CD8-positive, alpha-beta memory T cell (primary cell): Measurements from ENCODE around the gene FGB. TPM values are rescaled to one million over a fixed set of nuclear protein-coding genes. Genes with fewer than 3 reads are reported as not detected.
A peak's percentile ranks its signal among the peaks of the same experiment; 100 is the strongest.

ENCODE experiments used
- CTCF ChIA-PET: fragments of 350-600 bp; sonication (Branson Sonifier 250); formaldehyde crosslinking; loops from one replicate; lab custom pipeline; 2021; ENCODE audit warnings: antibody characterized with exemption; lab: Charles Lee
- POLR2A ChIA-PET: fragments of 350-600 bp; sonication (Branson Sonifier 250); formaldehyde crosslinking; loops from one replicate; lab custom pipeline; 2021; ENCODE audit warnings: antibody characterized with exemption; lab: Charles Lee
- DNase-seq, 5 donors: peaks; one replicate each; pipeline versions ENCODE4 v3.0.0 to v3.0.0-alpha.2; 2020 to 2022; ENCODE audit warnings: mixed read lengths in 1 of 5
- H3K27ac ChIP-seq: one replicate; pipeline ENCODE4 v1.7.0; 2013; ENCODE audit warnings: low read depth, mild to moderate bottlenecking, low read length, moderate library complexity
- H3K27me3 ChIP-seq: 2 replicates; pipeline ENCODE4 v1.7.0; 2013; ENCODE audit warnings: low read length, mild to moderate bottlenecking; ENCODE audit not compliant: insufficient read depth, poor library complexity, severe bottlenecking
- H3K36me3 ChIP-seq: 2 replicates; pipeline ENCODE4 v1.7.0; 2013; ENCODE audit warnings: mild to moderate bottlenecking, low read length, moderate library complexity; ENCODE audit not compliant: insufficient read depth
- H3K4me1 ChIP-seq: 2 replicates; pipeline ENCODE4 v1.7.0; 2013; ENCODE audit warnings: mild to moderate bottlenecking, low read length, moderate library complexity; ENCODE audit not compliant: insufficient read depth
- H3K4me3 ChIP-seq: 2 replicates; pipeline ENCODE4 v1.7.0; 2013; ENCODE audit warnings: mild to moderate bottlenecking, low read length
- H3K9me3 ChIP-seq: 2 replicates; pipeline ENCODE4 v1.7.0; 2013; ENCODE audit warnings: mild to moderate bottlenecking, low read length
- H3K27ac Mint-ChIP-seq, 8 donors: one replicate each; pipeline ENCODE4 v1.8.0; 2020 to 2021; ENCODE audit warnings: mixed read lengths in 8 of 8, mild to moderate bottlenecking in 6 of 8, inconsistent platforms in 3 of 8, moderate library complexity in 3 of 8
- H3K27me3 Mint-ChIP-seq, 2 donors: one replicate each; pipeline ENCODE4 v1.8.0; 2020 to 2021; ENCODE audit warnings: mixed read lengths in 2 of 2, mild to moderate bottlenecking in 1 of 2, moderate library complexity in 1 of 2
- H3K36me3 Mint-ChIP-seq, 3 donors: one replicate each; pipeline ENCODE4 v1.8.0; 2020 to 2021; ENCODE audit warnings: mixed read lengths in 3 of 3, inconsistent platforms in 1 of 3, mild to moderate bottlenecking in 1 of 3
- H3K4me1 Mint-ChIP-seq, 3 donors: one replicate each; pipeline ENCODE4 v1.8.0; 2020 to 2021; ENCODE audit warnings: mixed read lengths in 3 of 3, inconsistent platforms in 1 of 3, mild to moderate bottlenecking in 1 of 3
- H3K4me3 Mint-ChIP-seq, 7 donors: one replicate each; pipeline ENCODE4 v1.8.0; 2020 to 2021; ENCODE audit warnings: mixed read lengths in 7 of 7, mild to moderate bottlenecking in 6 of 7, moderate library complexity in 4 of 7, inconsistent platforms in 2 of 7
- H3K9me3 Mint-ChIP-seq, 5 donors: one replicate each; pipeline ENCODE4 v1.8.0; 2020 to 2022; ENCODE audit warnings: mixed read lengths in 5 of 5, mild to moderate bottlenecking in 3 of 5, moderate library complexity in 2 of 5, inconsistent platforms in 1 of 5
- polyA plus RNA-seq: library from polyadenylated mRNA; unstranded; fragments of 300-500 nt; fragmentation: Illumina TruSeq; gene quantifications from one replicate; pipeline ENCODE4 v1.2.3, GENCODE V29; 2021
- total RNA-seq, 2 experiments: library from RNA; stranded (reverse); gene quantifications; one replicate each; pipeline ENCODE4 v1.2.3, GENCODE V29; 2021

FGB gene
- total and polyA plus RNA-seq, 3 experiments from 2014 or later, result not detected

DNA sequence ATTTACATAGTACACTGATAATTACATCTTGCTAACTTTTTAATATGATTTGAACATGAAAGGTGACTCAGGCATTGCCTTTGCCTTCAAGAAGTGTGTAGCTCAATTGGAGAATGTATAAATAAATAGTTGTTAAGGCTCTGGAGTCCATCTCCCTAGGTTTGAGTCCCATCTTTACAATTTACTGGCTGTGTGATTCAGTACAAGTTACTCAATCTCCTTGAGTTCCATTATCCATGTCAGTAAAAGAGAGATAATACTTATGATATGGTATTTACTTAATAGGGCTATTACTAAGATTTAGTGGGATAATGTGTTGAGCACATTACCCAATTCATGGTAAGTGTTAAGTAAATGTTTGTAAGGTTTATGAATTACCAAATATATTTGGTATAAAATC, 51.5 kb downstream of the FGB start:
- no peaks in the 10 kb centered on the region for H3K4me1 ChIP-seq
- peaks cover 0 to 3% (median 2%) of the 10 kb centered on the region in 3 donors for H3K4me1 Mint-ChIP-seq
- no peaks in the 10 kb centered on the region for H3K36me3 Mint-ChIP-seq
- no peak overlapping the region for H3K27ac ChIP-seq
- no peak for DNase-seq
- H3K27ac Mint-ChIP-seq, result no peak overlapping the region
- ChIA-PET CTCF (interaction anchor here (1.0 kb wide), 1 partner anchor 11 kb away, joined by 3 read pairs; no protein-coding TSS in a partner anchor), POLR2A (no interaction called here)
- no peak overlapping the region for H3K4me3 Mint-ChIP-seq
- no peaks in the 10 kb centered on the region for H3K9me3 Mint-ChIP-seq
- H3K36me3 ChIP-seq, result no peaks in the 10 kb centered on the region
- H3K4me3 ChIP-seq, result no peak overlapping the region
- peaks cover 3 to 9% of the 10 kb centered on the region in 2 donors for H3K27me3 Mint-ChIP-seq
- H3K9me3 ChIP-seq, result no peaks in the 10 kb centered on the region
- H3K27me3 ChIP-seq, result peaks cover 2% of the 10 kb centered on the region

DNA sequence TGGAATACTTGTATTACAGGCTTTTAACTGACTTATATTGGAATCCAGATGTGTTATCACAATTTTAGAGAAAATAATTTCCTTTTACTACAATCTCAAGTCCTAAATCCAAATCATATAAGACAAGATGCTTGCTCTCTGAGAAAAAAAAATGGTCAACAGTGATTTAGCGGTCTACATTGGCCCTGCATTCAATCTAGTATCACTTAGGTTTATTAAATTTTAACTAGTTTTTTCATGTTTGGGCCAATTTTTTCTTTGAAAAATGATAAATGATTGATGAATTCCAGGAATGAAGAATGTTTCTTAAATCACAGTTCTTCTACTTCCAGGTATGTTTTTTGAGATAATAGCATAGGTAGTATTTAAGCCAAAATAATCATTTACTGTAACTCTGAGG, 52.4 kb downstream of the FGB start:
- ChIA-PET POLR2A (no interaction called here), CTCF (interaction anchor here (1.0 kb wide), 1 partner anchor 10 kb away, joined by 3 read pairs; no protein-coding TSS in a partner anchor)
- H3K4me3 Mint-ChIP-seq, result no peak overlapping the region
- Histone ChIP-seq H3K4me3 (no peak overlapping the region), H3K27me3 (no peaks in the 10 kb centered on the region), H3K27ac (no peak overlapping the region), H3K4me1 (no peaks in the 10 kb centered on the region), H3K36me3 (no peaks in the 10 kb centered on the region), H3K9me3 (no peaks in the 10 kb centered on the region)
- H3K4me1 Mint-ChIP-seq, result peaks cover 0 to 3% (median 2%) of the 10 kb centered on the region in 3 donors
- no peak overlapping the region for H3K27ac Mint-ChIP-seq
- DNase-seq, result no peak
- H3K9me3 Mint-ChIP-seq, result no peaks in the 10 kb centered on the region
- no peaks in the 10 kb centered on the region for H3K36me3 Mint-ChIP-seq
- H3K27me3 Mint-ChIP-seq, result peaks cover 3 to 8% of the 10 kb centered on the region in 2 donors

DNA sequence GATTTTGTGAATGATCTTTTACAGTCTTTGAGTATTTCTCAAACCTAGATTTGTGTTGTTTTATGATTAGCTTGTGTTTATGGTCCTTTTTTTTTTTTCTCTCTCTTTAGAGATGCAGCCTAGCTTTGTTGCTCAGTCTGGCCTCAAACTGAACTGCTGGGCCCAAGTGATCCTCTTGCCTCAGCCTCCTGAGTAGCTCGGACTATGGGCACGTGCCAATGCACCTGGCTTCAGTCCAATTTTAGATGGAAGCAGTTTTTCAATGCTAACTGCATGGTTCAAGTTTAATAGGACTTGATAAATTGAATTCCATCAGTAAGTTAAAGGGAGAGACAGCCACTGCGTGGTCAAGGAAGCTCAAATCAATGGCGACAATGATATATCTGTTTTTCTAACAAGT, 53.5 kb downstream of the FGB start:
- Mint-ChIP-seq H3K36me3 (no peaks in the 10 kb centered on the region), H3K27ac (no peak overlapping the region), H3K9me3 (no peaks in the 10 kb centered on the region), H3K4me1 (peaks cover 0 to 3% (median 2%) of the 10 kb centered on the region in 3 donors), H3K27me3 (peaks cover 3 to 4% of the 10 kb centered on the region in 2 donors), H3K4me3 (no peak overlapping the region)
- no peak overlapping the region for H3K27ac ChIP-seq
- H3K36me3 ChIP-seq, result no peaks in the 10 kb centered on the region
- no peak for DNase-seq
- POLR2A ChIA-PET, result no interaction called here
- no peak overlapping the region for H3K4me3 ChIP-seq
- no peaks in the 10 kb centered on the region for H3K9me3 ChIP-seq
- no peaks in the 10 kb centered on the region for H3K4me1 ChIP-seq
- CTCF ChIA-PET, result no interaction called here
- no peaks in the 10 kb centered on the region for H3K27me3 ChIP-seq

DNA sequence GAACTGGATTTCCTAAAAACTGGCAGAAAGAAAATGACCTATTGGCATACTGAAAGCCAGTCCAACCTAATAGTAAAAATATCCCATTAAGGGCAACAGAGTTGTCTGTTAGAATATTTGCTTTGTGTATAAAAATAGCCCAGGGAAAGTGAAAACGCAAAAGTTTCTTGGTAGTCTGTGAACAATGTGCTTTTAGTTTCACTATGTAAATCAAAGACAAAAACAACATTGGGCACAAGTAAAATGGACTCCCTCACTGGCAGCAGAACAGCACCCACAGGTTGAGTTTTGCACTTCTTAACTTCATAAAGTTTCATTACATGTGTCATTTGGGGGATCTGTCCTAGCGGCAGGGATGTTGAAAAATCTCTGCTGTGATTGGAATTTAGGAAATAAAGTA, 53.9 kb downstream of the FGB start:
- H3K9me3 ChIP-seq, result no peaks in the 10 kb centered on the region
- H3K27ac Mint-ChIP-seq, result no peak overlapping the region

DNA sequence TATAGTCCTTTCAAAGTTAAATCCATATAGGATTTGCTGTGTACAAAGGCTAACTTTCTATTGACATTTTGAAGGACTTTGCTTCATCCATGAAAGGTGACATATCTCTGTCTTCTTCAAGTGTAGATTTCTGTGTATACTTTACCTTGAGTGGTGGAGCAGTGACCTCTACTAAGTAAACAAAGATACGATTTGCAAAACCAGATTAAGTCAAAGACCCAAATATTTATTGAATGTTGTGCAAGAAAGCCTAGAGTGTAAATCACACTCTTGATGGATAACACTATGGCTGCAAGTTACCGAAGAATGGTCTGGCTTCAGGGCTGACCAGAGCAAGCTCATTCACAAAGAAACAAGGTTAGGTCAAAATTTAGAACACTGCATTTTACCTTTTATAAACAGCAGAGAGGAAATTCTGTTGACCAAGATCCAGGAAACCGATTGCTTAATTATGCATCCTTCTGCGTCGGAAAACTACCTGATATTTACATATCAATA, 55.1 kb downstream of the FGB start:
- no peaks in the 10 kb centered on the region for H3K9me3 ChIP-seq
- Mint-ChIP-seq H3K27ac (no peak overlapping the region), H3K4me3 (no peak overlapping the region), H3K27me3 (peaks cover 3% of the 10 kb centered on the region in 2 donors), H3K9me3 (no peaks in the 10 kb centered on the region), H3K36me3 (no peaks in the 10 kb centered on the region), H3K4me1 (peaks cover 0 to 3% (median 2%) of the 10 kb centered on the region in 3 donors)
- POLR2A ChIA-PET, result no interaction called here
- CTCF ChIA-PET, result no interaction called here
- H3K4me1 ChIP-seq, result no peaks in the 10 kb centered on the region
- H3K4me3 ChIP-seq, result no peak overlapping the region
- H3K27ac ChIP-seq, result no peak overlapping the region
- DNase-seq, result no peak
- H3K27me3 ChIP-seq, result no peaks in the 10 kb centered on the region
- no peaks in the 10 kb centered on the region for H3K36me3 ChIP-seq

More for the DNA sequence above, 53.9 kb downstream of the FGB start:
- POLR2A ChIA-PET, result no interaction called here
- Mint-ChIP-seq H3K27me3 (peaks cover 3 to 4% of the 10 kb centered on the region in 2 donors), H3K9me3 (no peaks in the 10 kb centered on the region), H3K4me3 (no peak overlapping the region), H3K4me1 (peaks cover 0 to 3% (median 2%) of the 10 kb centered on the region in 3 donors), H3K36me3 (no peaks in the 10 kb centered on the region)
- CTCF ChIA-PET, result no interaction called here
- Histone ChIP-seq H3K4me3 (no peak overlapping the region), H3K27ac (no peak overlapping the region), H3K36me3 (no peaks in the 10 kb centered on the region), H3K27me3 (no peaks in the 10 kb centered on the region), H3K4me1 (no peaks in the 10 kb centered on the region)
- DNase-seq, result no peak

DNA sequence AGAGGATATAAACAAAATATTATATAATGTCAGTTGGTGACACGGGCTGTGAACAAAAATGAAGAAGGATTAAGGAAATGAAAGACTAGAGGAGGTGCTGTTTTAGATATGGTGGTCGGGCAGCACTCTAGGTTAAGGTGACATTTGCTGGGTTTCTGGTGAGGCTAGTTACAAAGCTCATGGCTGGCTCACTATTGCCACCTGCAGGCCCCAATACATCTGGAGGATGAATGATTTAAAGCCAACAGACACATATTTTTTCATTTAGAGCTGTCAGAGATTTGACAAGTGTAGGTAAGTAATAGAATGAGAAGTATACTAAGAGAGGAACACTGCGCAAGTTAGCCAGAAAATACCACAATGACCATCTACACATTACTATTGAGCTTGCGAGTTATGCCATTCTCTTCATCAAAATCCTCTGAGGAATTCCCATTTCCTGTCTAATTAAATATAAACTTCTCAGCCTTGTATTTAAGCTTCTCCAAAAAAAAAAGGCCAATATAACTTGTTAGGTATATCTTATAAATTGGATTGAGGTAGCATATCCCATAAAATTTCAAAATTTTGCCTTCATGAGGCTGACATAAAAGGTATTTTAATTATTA, 56.0 kb downstream of the FGB start:
- Mint-ChIP-seq H3K4me3 (no peak overlapping the region), H3K27me3 (peaks cover 1 to 3% of the 10 kb centered on the region in 2 donors)
- CTCF ChIA-PET, result interaction anchor here (0.6 to 1.3 kb wide), 5 partner anchors 8 to 68 kb away, joined by 4 to 6 read pairs (median 4); partner anchors contain the start of gene PLRG1

DNA sequence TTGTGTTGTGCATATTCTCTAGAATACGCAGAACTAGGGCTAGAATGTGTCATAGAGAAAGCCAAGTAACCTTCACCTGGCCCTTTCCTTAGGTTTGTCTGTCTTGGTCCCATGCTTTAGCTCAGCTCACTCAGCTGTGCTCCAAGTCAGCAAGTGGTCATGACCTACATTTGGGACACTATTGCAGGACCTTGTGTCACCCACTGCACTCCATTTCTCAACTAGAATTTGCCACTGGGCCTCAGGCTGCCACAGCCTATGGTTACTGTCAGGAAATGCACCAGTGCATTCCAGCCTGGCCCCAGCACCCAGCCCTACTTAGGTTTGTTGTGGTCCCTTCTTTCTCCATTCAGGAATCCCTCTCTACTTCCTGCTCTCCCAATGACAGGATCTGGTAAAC, 57.3 kb downstream of the FGB start:
- H3K27me3 ChIP-seq, result no peaks in the 10 kb centered on the region
- no peak overlapping the region for H3K4me3 ChIP-seq
- no peak overlapping the region for H3K27ac ChIP-seq
- peaks cover 2 to 6% of the 10 kb centered on the region in 2 donors for H3K27me3 Mint-ChIP-seq
- peak overlapping the region in 1 of 8 donors; percentile 58 for H3K27ac Mint-ChIP-seq
- H3K9me3 ChIP-seq, result no peaks in the 10 kb centered on the region
- H3K4me3 Mint-ChIP-seq, result no peak overlapping the region
- ChIA-PET POLR2A (no interaction called here), CTCF (no interaction called here)
- H3K36me3 ChIP-seq, result no peaks in the 10 kb centered on the region
- H3K36me3 Mint-ChIP-seq, result no peaks in the 10 kb centered on the region
- no peak for DNase-seq
- H3K9me3 Mint-ChIP-seq, result no peaks in the 10 kb centered on the region
- H3K4me1 ChIP-seq, result no peaks in the 10 kb centered on the region
- peaks cover 0 to 3% (median 2%) of the 10 kb centered on the region in 3 donors for H3K4me1 Mint-ChIP-seq

More for the DNA sequence above, 56.0 kb downstream of the FGB start:
- Mint-ChIP-seq H3K36me3 (no peaks in the 10 kb centered on the region), H3K27ac (no peak overlapping the region), H3K4me1 (peaks cover 0 to 3% (median 2%) of the 10 kb centered on the region in 3 donors), H3K9me3 (no peaks in the 10 kb centered on the region)
- POLR2A ChIA-PET, result no interaction called here
- DNase-seq, result peak in 3 of 5 donors; percentile 4 to 29 (median 11)
- Histone ChIP-seq H3K4me1 (no peaks in the 10 kb centered on the region), H3K27me3 (no peaks in the 10 kb centered on the region), H3K9me3 (no peaks in the 10 kb centered on the region), H3K36me3 (no peaks in the 10 kb centered on the region), H3K27ac (no peak overlapping the region), H3K4me3 (no peak overlapping the region)
